Caco-2 (cell line): ENCODE results near the gene HDHD5. TPM values are rescaled to one million over a fixed set of nuclear protein-coding genes. Genes with fewer than 3 reads are reported as not detected.

Experiments
- BruUV-seq: library from RNA; stranded (reverse); fragments of 400-500 nt; replicated peaks from 2 replicates; lab custom pipeline; 2021; lab: Mats Ljungman, UMichigan
- CTCF ChIA-PET: fragments of 300-600 bp; sonication (Branson Sonifier 250); formaldehyde crosslinking; loops from one replicate; lab custom pipeline; 2022; ENCODE audit warnings: antibody characterized with exemption; lab: Charles Lee
- POLR2A ChIA-PET: fragments of 300-600 bp; sonication (Branson Sonifier 250); formaldehyde crosslinking; loops from one replicate; lab custom pipeline; 2022; ENCODE audit warnings: antibody characterized with exemption; lab: Charles Lee
- DNase-seq, 2 experiments: peaks; one replicate each; pipeline versions ENCODE4 v3.0.0 to v3.0.0-alpha.2; 2020 to 2022
- H3K27me3 ChIP-seq: replicated peaks from 2 replicates; pipeline ENCODE4 v1.6.0; 2011; ENCODE audit warnings: low read length; ENCODE audit not compliant: control insufficient read depth, insufficient read depth
- H3K36me3 ChIP-seq: 2 replicates; pipeline ENCODE4 v1.5.1; 2011; ENCODE audit warnings: low read length; ENCODE audit not compliant: control insufficient read depth, insufficient read depth
- H3K4me1 ChIP-seq: fragments of 250-450 bp; sonication (Bioruptor Pico); 2 replicates; pipeline ENCODE4 v1.5.1; 2020; ENCODE audit warnings: mild to moderate bottlenecking
- H3K4me3 ChIP-seq: 2 replicates; pipeline ENCODE4 v1.5.1; 2011; ENCODE audit warnings: low read depth, mild to moderate bottlenecking, control low read depth, low read length
- H3K9me3 ChIP-seq: fragments of 250-450 bp; sonication (Bioruptor Pico); 2 replicates; pipeline ENCODE4 v1.5.1; 2020; ENCODE audit warnings: mild to moderate bottlenecking, moderate library complexity
- H3K27ac Mint-ChIP-seq: one replicate; pipeline ENCODE4 v1.8.0; 2022; ENCODE audit warnings: mixed read lengths; ENCODE audit not compliant: unreplicated experiment
- H3K27me3 Mint-ChIP-seq: one replicate; pipeline ENCODE4 v1.8.0; 2022; ENCODE audit warnings: mixed read lengths; ENCODE audit not compliant: insufficient read depth, unreplicated experiment
- H3K36me3 Mint-ChIP-seq: one replicate; pipeline ENCODE4 v1.8.0; 2022; ENCODE audit warnings: mild to moderate bottlenecking, mixed read lengths; ENCODE audit not compliant: insufficient read depth, unreplicated experiment
- H3K4me1 Mint-ChIP-seq: one replicate; pipeline ENCODE4 v1.8.0; 2022; ENCODE audit warnings: low read depth, mixed read lengths; ENCODE audit not compliant: unreplicated experiment
- H3K4me3 Mint-ChIP-seq: one replicate; pipeline ENCODE4 v1.8.0; 2022; ENCODE audit warnings: mild to moderate bottlenecking, moderate library complexity, mixed read lengths; ENCODE audit not compliant: unreplicated experiment
- H3K9me3 Mint-ChIP-seq: one replicate; pipeline ENCODE4 v1.8.0; 2022; ENCODE audit warnings: mixed read lengths; ENCODE audit not compliant: unreplicated experiment
- CTCF ChIP-seq, 2 experiments: fragments of 200-600 bp in 1 of 2; IDR thresholded peaks; 1 replicate in 1 of 2; 2 replicates in 1 of 2; pipeline versions ENCODE4 v1.5.1 to v1.8.0; 2011 to 2022; ENCODE audit warnings: antibody characterized with exemption in 1 of 2, control low read depth in 1 of 2, inconsistent platforms in 1 of 2, low read depth in 1 of 2, low read length in 1 of 2, mild to moderate bottlenecking in 1 of 2, moderate library complexity in 1 of 2; ENCODE audit not compliant: insufficient read depth in 1 of 2, severe bottlenecking in 1 of 2, unreplicated experiment in 1 of 2
- intact Hi-C: fragments of 100-400 bp; cut with micrococcal nuclease; formaldehyde crosslinking; loops from one replicate; pipeline ENCODE4 v1.10.0; 2022; ENCODE audit not compliant: unreplicated experiment
- total RNA-seq: library from RNA; stranded (reverse); gene quantifications from 2 replicates; pipeline ENCODE4 v1.2.3, GENCODE V29; 2022

HDHD5 gene
- total RNA-seq, 1 experiment from 2014 or later, result 57.0 TPM

DNA sequence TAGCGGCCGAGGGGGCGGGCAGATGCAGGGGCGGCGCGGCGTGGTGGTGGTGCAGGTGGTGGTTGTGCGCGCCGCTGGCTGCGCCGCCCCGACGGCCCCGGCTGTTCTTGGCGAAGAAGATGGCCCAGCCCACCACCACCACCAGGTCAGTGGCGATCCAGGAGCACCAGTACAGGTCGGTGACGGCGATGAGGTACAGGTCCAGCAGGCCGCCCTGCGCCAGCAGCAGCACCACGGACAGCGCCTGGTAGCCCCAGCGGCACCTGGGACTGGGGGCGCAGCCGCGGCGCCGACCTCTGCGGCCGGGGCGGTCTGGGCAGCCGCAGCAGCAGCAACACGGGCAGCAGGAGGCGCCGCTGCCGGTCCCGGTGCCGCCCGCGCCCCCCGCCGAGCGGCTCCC, 38.8 kb downstream of the HDHD5 start:
- peak; percentile 73 to 88 for DNase-seq
- Mint-ChIP-seq H3K4me1 (peaks cover 9% of the 10 kb centered on the region), H3K4me3 (peak overlapping the region; percentile 85), H3K27me3 (peaks cover 15% of the 10 kb centered on the region), H3K36me3 (no peaks in the 10 kb centered on the region), H3K9me3 (no peaks in the 10 kb centered on the region), H3K27ac (no peak overlapping the region)
- intact Hi-C loops, result loop anchor here (5.0 kb wide), 1 partner anchor 38 kb away; the partner anchor contains the start of gene IL17RA
- BruUV-seq, result no TSS peak
- ChIA-PET POLR2A (no interaction called here), CTCF (no interaction called here)
- Histone ChIP-seq H3K27me3 (no peaks in the 10 kb centered on the region), H3K36me3 (no peaks in the 10 kb centered on the region), H3K9me3 (no peaks in the 10 kb centered on the region), H3K4me3 (peak overlapping the region; percentile 47; the same call in 1 of the 2 replicates), H3K4me1 (peaks cover 5% of the 10 kb centered on the region; the same call in 1 of the 2 replicates)
- no peak for TF ChIP-seq CTCF (IDR thresholded peaks at IDR 0.05; ENCODE audit: insufficient read depth in 1 of 2, low read depth in 1 of 2, low read length in 1 of 2, severe bottlenecking in 1 of 2, unreplicated experiment in 1 of 2)

DNA sequence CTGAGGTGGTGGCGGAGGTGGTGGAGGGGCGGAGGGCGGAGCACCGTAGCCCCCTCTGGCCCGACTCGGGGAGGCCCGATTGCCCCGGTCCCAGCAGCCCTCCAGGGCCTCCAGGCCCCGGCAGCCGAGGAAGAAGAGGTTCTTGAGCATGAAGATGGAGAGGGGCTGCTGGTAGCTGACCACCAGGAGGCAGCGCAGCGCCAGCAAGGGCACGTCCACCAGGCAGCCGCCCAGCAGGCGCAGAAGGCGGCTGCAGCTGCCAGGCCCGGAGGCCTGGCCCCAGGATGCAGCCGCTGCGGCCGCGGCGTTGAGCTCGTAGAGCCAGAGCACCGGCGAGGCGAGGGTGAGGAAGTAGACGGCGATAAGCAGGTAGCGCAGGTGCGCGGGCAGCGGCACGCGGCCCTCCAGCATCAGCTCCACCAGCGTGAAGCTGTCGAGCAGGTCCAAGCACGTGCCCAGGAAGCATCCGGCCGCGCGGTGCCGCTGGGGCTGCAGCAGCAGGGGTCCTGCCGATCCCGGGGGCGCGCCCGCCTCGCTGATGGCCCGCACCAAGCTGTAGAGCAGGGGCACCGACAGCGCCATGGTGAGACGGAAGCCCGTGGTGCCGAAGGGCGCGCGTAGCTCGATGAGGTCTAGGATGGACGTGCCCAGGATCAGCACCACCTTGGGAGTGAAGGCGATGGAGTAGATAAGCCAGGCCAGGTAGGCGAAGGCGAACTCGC, 39.4 kb downstream of the HDHD5 start:
- H3K36me3 Mint-ChIP-seq, result no peaks in the 10 kb centered on the region
- Histone ChIP-seq H3K36me3 (no peaks in the 10 kb centered on the region), H3K4me1 (peaks cover 5% of the 10 kb centered on the region; the same call in 1 of the 2 replicates), H3K9me3 (no peaks in the 10 kb centered on the region), H3K4me3 (no peak overlapping the region), H3K27me3 (no peaks in the 10 kb centered on the region)
- H3K27me3 Mint-ChIP-seq, result peaks cover 13% of the 10 kb centered on the region
- peaks cover 9% of the 10 kb centered on the region for H3K4me1 Mint-ChIP-seq
- H3K27ac Mint-ChIP-seq, result no peak overlapping the region
- ChIA-PET CTCF (interaction anchor here (1.0 to 1.3 kb wide), 2 partner anchors 52 to 382 kb away, joined by 3 to 5 read pairs; no protein-coding TSS in a partner anchor), POLR2A (no interaction called here)
- peak overlapping the region; percentile 85 for H3K4me3 Mint-ChIP-seq
- no peak for DNase-seq
- intact Hi-C loops, result loop anchor here (5.0 kb wide), 1 partner anchor 37 kb away; the partner anchor contains the start of gene IL17RA
- BruUV-seq, result no TSS peak
- TF ChIP-seq CTCF (IDR thresholded peaks at IDR 0.05; ENCODE audit: insufficient read depth in 1 of 2, low read depth in 1 of 2, low read length in 1 of 2, severe bottlenecking in 1 of 2, unreplicated experiment in 1 of 2), result peak in 1 of 2 experiments; percentile 12
- no peaks in the 10 kb centered on the region for H3K9me3 Mint-ChIP-seq

- DNase-seq, result no peak
- no peak overlapping the region for H3K4me3 ChIP-seq
- intact Hi-C loops, result no loop called here
- H3K4me1 ChIP-seq, result peaks cover 5% of the 10 kb centered on the region; the same call in 1 of the 2 replicates
- TF ChIP-seq CTCF (IDR thresholded peaks at IDR 0.05; ENCODE audit: insufficient read depth in 1 of 2, low read depth in 1 of 2, low read length in 1 of 2, severe bottlenecking in 1 of 2, unreplicated experiment in 1 of 2), result no peak
- H3K36me3 Mint-ChIP-seq, result no peaks in the 10 kb centered on the region
- no peaks in the 10 kb centered on the region for H3K36me3 ChIP-seq
- no peaks in the 10 kb centered on the region for H3K9me3 ChIP-seq
- peaks cover 9% of the 10 kb centered on the region for H3K4me1 Mint-ChIP-seq
- no peaks in the 10 kb centered on the region for H3K27me3 ChIP-seq
- ChIA-PET POLR2A (no interaction called here), CTCF (interaction anchor here (1.3 kb wide), 1 partner anchor 383 kb away, joined by 5 read pairs; no protein-coding TSS in a partner anchor)
- no TSS peak for BruUV-seq
- peaks cover 13% of the 10 kb centered on the region for H3K27me3 Mint-ChIP-seq
- no peaks in the 10 kb centered on the region for H3K9me3 Mint-ChIP-seq
- H3K27ac Mint-ChIP-seq, result no peak overlapping the region
- no peak overlapping the region for H3K4me3 Mint-ChIP-seq
Observed at GRCh38 chr22:17118342-17118741, 40.7 kb downstream of the HDHD5 start.
